ENCODE results near the gene CLEC1A.

DNA sequence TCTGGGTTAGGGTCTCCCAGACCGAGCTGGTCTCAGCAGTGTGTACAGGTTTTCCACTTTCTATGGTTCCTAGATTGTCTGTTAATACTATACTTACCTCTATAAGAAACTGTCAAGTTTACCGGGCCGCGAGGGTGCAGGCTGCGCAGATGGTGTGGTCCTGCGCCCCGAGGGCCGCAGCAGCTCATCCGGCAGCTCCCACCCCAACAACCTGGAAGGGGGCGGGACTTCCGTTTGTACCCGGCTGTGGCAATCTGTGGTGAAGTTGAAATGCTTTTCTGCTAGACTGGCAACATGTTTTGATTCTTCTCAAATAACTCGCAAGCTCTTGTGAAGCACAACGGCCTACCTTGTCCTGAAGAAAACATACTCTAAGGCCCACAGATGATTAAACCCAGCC lies 68.3 kb downstream of the CLEC1A start, which contains the start of gene CLEC9A:
- no peak for TF ChIP-seq POLR2AphosphoS5 (IDR thresholded peaks at IDR 0.05)
- TF ChIP-seq, protein P1, sequence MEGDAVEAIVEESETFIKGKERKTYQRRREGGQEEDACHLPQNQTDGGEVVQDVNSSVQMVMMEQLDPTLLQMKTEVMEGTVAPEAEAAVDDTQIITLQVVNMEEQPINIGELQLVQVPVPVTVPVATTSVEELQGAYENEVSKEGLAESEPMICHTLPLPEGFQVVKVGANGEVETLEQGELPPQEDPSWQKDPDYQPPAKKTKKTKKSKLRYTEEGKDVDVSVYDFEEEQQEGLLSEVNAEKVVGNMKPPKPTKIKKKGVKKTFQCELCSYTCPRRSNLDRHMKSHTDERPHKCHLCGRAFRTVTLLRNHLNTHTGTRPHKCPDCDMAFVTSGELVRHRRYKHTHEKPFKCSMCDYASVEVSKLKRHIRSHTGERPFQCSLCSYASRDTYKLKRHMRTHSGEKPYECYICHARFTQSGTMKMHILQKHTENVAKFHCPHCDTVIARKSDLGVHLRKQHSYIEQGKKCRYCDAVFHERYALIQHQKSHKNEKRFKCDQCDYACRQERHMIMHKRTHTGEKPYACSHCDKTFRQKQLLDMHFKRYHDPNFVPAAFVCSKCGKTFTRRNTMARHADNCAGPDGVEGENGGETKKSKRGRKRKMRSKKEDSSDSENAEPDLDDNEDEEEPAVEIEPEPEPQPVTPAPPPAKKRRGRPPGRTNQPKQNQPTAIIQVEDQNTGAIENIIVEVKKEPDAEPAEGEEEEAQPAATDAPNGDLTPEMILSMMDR (IDR thresholded peaks at IDR 0.05) = no peak
